HG03064 (cell line): ENCODE results near the gene UFSP1.
"Not testable (repeated sequence)": the region's sequence is repeated elsewhere in the genome, so short reads cannot be mapped to it uniquely, and the experiment has no call there.

Source experiments
- ATAC-seq: cut with Tn5 transposase; IDR thresholded peaks from one replicate; pipeline ENCODE4 v1.9.1; 2021; ENCODE audit warnings: low read depth; ENCODE audit not compliant: unreplicated experiment

Gene UFSP1

DNA sequence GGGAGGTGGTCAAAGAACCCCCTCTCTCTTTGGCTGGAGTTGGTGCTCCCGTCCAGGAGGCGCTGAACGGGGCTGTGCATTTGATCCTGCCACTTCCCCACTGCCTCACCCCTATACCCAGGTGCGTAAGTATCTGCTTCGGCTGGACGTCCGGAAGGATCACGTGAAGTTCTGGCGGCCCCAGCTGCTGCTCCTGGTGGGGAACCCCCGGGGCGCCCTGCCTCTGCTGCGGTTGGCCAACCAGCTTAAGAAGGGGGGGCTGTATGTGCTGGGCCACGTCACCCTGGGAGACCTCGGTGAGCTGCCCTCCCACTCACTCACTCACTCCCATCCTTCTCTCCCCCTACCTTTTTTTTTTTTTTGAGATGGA is 27.9 kb downstream of the UFSP1 start:
- no peak for ATAC-seq

- no peak for ATAC-seq
Measured at GRCh38 chr7:100860702-100861615, 28.6 kb downstream of the UFSP1 start.

- no peak for ATAC-seq
Measured at GRCh38 chr7:100859856-100860255, 29.7 kb downstream of the UFSP1 start.

- ATAC-seq = no peak
Measured at GRCh38 chr7:100856871-100857282, 32.6 kb downstream of the UFSP1 start.

DNA sequence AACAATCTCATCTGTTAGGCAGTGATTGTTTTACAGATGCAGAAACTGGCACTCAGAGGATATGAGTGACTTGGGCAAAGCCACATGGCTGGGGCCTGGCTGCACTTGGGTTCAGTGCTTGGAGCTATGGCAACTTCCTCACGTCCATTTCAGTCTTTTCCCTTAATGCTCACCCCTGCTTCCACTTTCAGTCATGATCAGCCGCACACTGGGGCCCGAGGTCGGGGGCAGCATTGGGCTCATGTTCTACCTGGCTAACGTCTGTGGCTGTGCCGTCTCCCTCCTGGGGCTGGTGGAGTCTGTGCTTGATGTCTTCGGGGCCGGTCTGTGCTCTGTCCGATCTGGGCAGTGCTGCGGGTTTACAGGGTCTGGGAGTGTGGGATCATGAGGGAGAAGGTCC is 34.0 kb downstream of the UFSP1 start:
- no peak for ATAC-seq

DNA sequence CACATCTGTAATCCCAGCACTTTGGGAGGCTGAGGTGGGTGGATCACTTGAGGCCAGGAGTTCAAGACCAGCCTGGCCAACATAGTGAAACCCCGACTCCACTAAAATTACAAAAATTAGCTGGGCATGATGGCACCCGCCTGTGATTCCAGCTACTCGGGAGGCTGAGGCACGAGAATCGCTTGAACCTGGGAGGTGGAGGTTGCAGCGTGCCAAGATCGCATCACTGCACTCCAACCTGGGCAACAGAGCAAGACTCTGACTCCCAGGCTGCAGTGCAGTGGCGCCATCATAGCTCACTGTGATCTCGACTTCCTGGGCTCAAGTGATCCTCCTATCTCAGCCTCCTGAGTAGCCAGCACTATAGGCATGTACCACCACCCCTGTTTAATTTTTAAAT is 34.6 kb downstream of the UFSP1 start:
- ATAC-seq = not testable (repeated sequence)

GRCh38 chr7:100854146-100854895 is 35.2 kb downstream of the UFSP1 start:
- ATAC-seq = no peak

GRCh38 chr7:100852048-100852872 is 37.3 kb downstream of the UFSP1 start, which contains the start of gene SLC12A9:
Gene SLC12A9, plus strand, starts transcription at chr7:100852713. Its CDS starts 1,485 bp downstream, at chr7:100854198.
- peak; percentile 91 for ATAC-seq

GRCh38 chr7:100847360-100847759 is 42.2 kb downstream of the UFSP1 start:
- ATAC-seq = no peak

DNA sequence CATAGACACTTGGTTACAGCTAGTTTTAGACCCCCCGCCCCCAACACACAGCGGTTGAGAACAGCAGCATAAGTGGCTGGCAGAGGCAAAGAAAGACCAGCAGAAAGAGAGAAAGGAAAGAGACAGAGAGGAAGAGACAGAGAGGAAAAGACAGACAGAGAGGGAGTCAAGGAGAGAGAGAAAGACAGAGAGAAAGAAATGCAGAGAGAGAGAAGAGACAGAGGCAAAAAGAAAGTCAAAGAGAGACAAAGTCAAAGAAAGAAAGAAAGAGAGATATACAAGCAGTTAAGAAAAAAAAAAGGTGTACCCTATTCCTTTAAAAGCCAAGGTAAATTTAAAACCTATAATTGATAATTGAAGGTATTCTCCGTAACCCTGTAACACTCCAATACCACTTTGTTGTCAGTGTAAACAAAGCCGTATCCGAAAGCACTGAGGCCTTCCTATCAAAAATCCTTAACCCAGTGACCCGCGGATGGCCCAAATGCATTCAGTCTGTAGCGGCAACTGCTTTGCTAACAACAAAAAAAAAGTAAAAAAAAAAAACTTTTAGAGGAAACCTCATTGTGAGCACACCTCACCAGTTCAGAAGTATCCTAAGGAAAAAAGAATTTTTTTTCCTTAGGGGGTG is 48.9 kb downstream of the UFSP1 start:
- no peak for ATAC-seq

- ATAC-seq = no peak
Measured at GRCh38 chr7:100839361-100839760, 50.2 kb downstream of the UFSP1 start.
